Measurements from ENCODE around the gene CDK11B.
A peak's percentile ranks its signal among the peaks of the same experiment; 100 is the strongest.

The CDK11B gene

DNA sequence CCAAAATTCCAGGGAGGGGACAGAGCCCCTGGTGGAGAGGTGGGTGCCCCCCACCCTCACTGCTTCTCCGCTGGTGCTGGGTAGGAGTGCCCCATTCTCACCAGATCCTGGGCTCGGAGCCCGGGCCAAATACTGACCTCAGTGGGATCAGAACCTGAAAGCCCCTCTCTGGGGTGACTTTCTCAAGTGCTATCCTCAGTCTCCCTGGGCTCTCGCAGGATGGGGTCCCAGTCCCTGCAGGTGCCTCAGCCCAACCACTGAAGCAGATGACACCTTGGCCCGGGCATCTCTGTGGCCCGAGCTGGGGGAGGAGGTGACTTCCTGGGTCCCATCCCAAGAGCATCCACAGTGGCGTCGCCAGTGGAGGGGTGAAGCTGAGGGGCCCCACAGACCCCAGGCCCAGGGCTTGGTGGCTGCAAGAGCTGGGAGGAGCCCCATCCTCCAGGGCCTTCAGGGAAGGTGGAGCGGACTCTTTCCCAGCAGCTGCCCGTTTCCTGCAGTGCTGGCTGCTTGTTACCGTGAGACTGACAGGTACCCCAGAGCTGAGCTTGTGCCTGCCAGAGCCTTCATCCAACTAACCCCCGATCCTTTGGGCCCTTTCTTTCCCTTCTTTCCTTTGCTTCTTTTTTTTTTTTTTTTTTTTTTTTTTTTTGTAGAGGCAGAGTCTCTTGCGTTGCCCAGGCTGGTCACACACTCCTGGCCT, 55.0 kb downstream of the CDK11B start:
- H3K4me3 ChIP-seq (ENCODE audit: low read depth, low read length) = no peak overlapping the region
- DNase-seq (ENCODE audit: low read depth) = no peak
- TF ChIP-seq, protein P1, sequence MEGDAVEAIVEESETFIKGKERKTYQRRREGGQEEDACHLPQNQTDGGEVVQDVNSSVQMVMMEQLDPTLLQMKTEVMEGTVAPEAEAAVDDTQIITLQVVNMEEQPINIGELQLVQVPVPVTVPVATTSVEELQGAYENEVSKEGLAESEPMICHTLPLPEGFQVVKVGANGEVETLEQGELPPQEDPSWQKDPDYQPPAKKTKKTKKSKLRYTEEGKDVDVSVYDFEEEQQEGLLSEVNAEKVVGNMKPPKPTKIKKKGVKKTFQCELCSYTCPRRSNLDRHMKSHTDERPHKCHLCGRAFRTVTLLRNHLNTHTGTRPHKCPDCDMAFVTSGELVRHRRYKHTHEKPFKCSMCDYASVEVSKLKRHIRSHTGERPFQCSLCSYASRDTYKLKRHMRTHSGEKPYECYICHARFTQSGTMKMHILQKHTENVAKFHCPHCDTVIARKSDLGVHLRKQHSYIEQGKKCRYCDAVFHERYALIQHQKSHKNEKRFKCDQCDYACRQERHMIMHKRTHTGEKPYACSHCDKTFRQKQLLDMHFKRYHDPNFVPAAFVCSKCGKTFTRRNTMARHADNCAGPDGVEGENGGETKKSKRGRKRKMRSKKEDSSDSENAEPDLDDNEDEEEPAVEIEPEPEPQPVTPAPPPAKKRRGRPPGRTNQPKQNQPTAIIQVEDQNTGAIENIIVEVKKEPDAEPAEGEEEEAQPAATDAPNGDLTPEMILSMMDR (conservative IDR thresholded peaks at IDR 0.05; ENCODE audit: low read depth, low read length) = no peak

DNA sequence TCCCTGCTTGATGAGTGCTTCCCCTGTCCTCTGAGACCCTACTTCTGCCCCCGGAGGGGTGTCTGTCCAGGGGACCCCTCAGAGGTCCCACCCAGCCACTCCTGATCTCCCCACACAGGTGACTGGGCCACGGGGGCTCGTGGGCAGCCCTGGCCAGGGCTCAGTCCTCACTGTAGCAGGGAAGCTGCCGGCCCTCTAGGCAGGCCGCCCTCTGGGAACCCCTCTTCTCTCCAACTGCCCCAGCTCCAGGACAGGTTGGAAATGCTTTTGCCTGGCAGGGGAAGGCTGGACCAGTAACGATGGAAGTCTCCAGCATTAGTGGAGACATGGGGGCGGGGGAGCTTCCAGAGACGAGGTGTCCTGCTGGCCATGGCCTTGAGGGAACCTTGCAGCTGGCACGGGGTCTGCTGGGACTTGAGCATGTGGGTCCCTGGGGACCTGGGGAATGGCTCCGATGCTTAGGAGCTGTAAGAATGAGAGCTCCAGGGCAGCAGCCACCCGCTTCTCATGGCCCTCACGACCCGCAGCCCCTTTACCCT, 55.8 kb downstream of the CDK11B start:
- DNase-seq (ENCODE audit: low read depth) = no peak
- TF ChIP-seq, protein P1 (conservative IDR thresholded peaks at IDR 0.05; ENCODE audit: low read depth, low read length) = no peak
- H3K4me3 ChIP-seq (ENCODE audit: low read depth, low read length) = no peak overlapping the region

DNA sequence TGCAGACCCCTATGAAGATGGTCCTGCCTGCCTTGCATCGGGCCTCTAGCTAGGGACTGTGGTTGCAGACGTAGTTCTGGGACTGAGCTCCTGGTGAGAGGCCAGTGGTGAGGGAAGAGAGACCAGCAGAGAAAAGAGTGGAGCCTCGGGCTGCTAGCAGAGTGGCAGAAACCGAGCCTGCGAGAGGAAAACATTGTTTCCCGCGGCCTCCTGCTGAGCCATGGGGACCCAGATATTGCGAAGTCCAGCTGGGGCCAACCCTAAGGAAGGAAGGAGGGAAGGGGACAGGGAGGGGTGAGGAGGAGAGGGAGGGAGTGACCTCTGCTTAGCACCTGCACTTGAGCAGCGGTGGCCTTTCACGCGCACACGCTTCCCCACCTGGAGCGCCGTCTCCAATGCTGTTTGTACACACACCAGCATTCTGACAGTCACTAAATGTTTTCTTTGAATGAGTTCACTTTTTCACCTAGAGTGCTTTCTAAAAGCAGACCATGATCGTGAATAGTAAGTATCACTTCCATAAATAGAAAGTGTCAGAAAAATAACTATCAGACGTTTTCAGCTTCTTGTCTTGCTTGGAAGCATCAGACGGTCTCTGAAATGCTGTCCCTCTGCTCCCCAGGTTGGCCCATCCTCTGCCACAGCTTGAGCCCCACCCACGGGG, 56.4 kb downstream of the CDK11B start:
- H3K4me3 ChIP-seq (ENCODE audit: low read depth, low read length) = no peak overlapping the region
- no peak for DNase-seq (ENCODE audit: low read depth)
- TF ChIP-seq, protein P1 (conservative IDR thresholded peaks at IDR 0.05; ENCODE audit: low read depth, low read length) = no peak

DNA sequence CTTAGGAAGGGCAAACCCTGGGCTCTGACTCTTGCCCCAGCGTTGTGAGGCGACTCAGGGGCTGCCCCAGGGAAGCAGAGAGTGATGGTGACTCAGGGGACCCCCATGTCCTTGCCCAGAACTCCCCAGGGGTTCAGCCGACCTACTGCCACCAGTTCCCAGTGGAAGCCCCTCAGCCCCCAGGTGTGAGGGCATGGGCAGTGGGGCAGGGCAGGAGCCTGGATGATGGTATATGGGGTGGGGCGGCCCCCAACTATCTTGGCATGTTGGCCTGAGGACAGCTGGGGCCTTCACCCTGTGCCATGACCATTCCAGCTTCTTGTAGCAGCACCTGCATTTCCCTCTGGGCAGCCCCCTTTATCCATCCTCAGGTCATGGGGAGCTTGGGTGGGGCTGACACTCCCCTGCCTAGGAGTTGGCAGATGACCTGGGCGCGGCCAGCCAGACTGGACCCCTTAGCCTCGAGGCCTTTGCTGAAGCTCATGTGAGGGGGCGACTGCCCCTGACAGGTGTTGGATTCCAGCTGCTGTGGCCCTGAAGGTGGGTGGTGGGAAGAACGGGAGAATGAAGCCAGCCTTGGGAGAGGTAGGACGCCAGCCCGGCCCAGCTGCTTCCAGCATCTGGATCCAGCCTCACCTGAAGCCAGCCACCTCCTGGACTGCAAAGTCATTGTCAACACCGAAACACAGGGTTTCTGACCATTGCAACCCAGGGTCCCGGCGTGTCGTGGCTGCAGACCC, 57.1 kb downstream of the CDK11B start:
- TF ChIP-seq, protein P1 (conservative IDR thresholded peaks at IDR 0.05; ENCODE audit: low read depth, low read length) = no peak
- H3K4me3 ChIP-seq (ENCODE audit: low read depth, low read length) = no peak overlapping the region
- no peak for DNase-seq (ENCODE audit: low read depth)

DNA sequence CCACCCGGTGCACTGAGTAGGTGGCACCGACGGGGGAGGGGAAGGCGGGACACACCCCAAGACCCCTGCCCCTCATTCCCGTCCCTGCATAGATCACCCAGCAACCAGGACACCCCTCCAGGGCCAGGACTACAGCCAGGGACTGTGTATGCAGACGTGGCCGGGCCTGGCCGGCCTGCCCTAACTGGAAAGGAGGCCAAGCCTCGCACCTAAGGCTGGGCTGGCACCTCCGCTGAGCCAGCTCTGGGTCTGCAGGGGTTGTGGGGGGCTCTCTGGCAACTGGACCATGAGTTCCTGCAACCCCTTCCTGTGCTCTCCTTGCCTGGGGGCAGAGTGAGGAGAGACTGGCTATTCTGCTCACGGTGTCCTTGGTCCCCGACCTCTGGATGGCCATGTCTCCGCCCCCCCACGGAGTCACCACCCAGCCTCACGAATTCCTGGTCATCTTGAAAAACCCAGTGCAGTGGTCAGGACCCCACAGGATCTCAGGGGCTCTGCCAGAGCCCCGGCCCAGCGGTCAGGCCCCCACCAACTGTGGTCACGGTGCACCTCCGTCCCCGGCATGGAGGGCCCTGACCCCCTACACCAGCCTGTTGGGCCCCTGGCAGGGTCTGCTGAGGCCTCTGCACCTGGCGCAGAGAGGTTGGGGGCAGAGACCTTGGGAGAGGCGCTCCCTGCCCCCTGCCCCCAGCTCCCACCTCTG, 57.8 kb downstream of the CDK11B start:
- DNase-seq (ENCODE audit: low read depth) = no peak
- no peak overlapping the region for H3K4me3 ChIP-seq (ENCODE audit: low read depth, low read length)
- TF ChIP-seq, protein P1 (conservative IDR thresholded peaks at IDR 0.05; ENCODE audit: low read depth, low read length) = no peak

DNA sequence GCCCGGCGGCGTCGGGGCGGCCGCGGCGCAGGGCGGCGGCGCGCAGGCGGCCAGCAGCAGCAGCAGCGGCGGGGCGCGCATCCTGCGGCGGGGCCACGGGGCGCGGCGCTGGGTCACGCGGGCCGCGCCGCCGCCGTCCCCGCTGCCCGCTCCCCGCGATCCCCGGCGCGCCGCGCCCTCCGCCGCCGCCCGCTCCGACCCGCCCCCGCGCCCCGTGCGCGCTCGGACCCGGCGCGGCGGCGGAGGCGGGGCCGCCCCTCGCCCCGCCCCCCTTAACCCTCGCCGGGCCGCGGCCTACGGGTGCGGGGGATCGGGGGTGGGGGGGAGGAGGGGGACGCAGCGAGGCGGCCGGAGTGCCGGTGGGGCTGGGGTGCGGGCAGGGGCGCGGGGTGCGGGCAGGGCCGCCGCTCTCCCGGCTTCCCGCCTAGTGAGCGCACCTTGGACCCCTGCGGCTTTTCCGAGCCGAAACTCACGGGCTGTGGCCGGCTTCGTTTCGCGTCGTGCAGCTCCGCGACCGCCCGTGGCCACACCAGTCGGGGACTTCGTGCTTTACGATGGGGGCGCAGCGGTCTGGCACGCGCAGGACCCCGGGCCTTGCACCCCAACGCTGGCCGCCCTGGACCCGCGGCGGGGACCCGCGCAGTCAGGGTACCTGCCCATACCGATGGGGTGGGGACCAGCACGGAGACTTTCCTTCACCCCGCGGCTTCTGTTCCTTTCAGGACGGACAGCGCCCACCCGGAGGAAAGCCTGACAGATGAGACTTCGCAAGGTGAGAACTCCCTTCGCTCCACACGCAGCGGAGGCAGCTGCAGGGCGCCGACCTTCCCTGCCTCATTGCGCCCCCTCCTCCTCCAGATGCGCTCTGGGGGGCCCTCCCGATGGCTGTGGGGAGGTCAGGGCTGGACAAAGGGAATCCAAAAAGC, 58.6 kb downstream of the CDK11B start, which contains the start of gene FNDC10:
Gene FNDC10, minus strand, starts transcription at position 201 of the 926 bp plus-strand sequence. Its CDS starts 120 bp downstream, at position 81.
- DNase-seq (ENCODE audit: low read depth) = no peak
- TF ChIP-seq, protein P1 (conservative IDR thresholded peaks at IDR 0.05; ENCODE audit: low read depth, low read length) = no peak
- peak within 1 kb of the TSS; percentile 39 for H3K4me3 ChIP-seq (ENCODE audit: low read depth, low read length)
